Epidermal melanocyte (primary cell): ENCODE measurements around the gene FGD5.
A peak's percentile ranks its signal among the peaks of the same experiment; 100 is the strongest.

Experiments
- DNase-seq: peaks from one replicate; pipeline ENCODE4 v3.0.0; 2011; ENCODE audit warnings: low spot score; ENCODE audit not compliant: insufficient read length

FGD5 gene

DNA sequence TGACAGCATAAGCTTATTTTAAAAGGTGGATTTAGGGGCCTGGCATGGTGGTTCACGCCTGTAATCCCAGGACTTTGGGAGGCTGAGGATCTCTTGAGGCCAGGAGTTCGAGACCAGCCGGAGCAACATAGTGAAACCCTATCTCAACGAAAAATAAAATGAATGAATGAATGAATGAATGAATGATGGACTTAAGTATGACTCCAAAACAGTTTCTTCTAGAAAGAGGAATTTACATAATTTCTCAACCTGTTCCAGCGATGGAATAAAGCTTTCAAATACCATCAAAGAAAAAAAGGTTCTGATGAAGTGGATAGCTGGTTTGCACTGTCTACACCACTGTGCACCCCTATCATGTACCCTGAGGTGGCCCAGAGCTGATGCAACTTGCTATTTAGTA is 108.5 kb downstream of the FGD5 start:
- no peak for DNase-seq

DNA sequence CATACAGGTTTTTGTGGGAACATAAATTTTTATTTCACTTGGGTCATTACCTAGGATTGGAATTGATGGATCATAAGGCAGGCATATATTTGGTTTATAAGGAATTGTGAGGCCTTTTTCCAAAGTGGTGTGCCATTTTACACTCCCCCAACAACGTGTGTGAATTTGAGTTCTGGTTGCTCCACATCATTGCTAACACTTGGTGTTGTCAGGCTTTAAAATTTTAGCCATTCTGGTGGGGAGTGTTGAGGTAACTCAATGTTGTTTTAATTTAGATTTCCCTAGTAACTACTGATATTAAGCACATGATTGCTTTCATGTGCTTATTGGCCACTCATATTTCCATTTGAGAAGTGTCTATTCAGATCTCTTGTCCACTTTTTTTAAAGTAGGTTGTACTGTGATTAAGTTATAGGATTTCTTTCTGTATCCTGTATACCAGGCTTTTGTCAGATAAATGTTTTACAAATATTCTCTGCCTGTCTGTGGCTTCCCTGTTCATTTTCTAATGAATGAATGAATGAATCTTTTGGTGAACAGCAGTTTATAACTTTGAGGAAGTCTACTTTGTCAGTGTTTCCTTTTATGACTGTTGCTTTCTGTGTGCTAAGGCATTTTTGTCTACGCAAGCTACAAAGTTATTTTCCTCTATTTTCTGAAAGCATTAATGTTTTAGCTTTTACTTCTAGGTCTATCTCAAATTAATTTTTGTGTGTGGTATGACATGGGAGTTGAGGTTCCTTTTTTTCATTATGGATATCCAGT is 110.7 kb downstream of the FGD5 start:
- DNase-seq = no peak

DNA sequence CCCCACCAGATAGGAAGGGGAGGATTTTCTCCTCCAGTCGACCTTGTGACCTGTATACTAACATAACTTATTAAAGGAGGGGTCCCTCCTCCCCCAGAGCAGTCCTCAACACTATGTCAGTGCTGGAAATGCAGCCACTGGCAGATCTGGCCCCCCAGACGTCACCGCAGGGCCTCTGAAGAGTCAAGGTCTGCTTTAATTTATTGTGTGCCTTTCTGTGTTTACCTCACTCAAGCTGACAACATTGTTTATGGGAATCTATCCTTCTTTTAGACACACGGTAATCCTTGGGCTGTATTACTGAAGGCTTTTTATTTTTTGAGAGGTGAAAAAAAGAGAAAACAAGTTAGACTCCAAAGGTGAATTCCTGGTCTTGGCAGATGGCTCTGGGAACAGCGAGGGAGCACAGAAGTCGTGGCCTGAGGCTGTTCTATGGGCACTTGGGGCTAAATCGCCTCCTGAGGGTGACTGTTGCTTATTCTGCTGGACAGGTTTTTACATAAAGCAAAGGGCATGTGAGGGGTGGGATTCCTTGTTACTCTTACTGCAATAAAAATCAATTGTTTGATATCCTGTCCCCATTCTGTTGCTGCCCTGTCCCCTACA is 115.2 kb downstream of the FGD5 start:
- DNase-seq = no peak

DNA sequence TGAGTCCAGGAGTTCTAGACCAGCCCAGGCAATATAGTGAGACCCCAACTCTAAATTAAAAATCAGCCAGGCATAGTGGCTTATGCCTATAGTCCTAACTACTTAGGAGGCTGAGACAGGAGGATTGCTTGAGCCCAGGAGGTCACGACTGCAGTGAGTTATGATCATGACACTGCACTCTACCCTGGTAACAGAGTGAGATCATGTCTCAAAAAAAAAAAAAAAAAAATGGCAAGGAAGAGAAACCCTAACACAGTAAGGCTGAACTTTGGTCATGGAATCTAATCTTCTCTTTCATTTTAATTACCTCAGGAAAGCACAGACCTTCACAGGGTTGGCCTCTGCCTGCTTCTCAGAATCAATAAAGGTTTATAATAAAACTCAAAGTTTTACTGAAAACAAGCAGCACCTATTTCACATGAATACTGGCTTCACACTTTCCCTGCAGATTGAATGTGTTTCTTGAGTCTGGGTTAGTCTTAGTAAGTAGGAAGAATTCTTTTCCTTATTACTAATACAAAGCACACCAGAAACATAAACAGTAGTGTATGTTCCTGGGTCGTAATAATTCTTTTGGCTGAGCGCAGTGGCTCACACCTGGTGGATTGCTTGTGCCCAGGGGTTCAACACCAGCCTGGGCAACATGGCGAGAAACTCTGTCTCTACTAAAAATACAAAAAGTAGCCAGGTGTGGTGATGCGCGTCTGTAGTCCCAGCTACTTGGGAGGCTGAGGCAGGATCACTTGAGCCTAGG is 117.0 kb downstream of the FGD5 start:
- no peak for DNase-seq

DNA sequence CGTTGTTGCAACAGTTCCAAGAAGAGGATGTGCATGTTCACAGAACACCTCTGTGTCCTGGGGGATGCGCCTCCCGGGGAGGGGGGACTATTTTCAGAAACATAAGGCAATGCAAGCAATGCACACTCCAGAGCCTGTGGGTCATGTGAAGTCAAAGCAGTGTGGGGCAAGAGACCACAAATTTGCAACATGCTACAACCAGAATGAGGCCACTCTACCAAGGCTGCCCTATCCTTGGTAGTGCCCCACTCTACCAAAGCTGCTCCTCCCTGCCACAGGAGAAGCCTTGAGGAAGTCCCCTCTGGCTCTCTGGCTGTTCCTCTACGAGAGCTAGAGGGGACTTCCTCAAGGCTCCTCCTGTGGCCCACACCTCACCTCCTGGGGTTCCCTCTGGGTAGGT is 120.2 kb downstream of the FGD5 start:
- no peak for DNase-seq

DNA sequence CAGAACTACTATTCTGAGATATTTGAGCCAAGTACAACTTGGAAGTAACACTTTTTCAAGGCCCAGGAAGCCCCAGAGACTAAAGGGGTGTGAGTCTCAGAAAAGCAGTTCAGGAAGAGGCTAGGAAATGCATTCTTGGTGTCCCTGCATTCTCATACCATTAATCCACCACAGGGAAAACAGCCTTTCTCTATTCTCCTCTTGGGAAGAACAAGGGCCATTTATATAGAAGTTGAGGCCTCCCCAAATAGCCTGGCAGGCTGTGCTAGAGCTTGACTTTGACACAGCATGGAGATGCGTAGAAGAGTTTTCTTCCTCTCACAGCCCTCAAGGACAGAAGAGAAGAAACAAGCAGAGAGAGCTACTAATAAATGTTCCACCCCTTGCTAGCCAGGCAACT is 123.1 kb downstream of the FGD5 start:
- DNase-seq = no peak

DNA sequence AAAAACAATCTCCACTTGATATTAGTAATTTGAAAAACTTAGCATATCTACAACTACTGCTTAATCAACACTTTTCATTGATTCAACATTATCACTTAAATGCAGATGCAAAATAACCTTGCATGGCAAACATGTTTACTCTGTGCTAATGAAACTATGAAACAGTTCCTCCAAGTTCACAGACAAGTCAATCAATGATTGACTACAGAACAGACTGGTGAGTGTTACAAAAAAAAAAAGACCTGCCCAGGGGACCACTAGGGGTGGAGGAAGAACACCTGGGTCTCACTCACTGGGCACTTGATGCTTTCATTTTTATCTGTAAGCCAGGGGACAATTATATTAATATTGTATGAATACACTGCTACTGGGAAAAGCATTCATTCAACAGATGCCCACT is 124.3 kb downstream of the FGD5 start:
- no peak for DNase-seq

DNA sequence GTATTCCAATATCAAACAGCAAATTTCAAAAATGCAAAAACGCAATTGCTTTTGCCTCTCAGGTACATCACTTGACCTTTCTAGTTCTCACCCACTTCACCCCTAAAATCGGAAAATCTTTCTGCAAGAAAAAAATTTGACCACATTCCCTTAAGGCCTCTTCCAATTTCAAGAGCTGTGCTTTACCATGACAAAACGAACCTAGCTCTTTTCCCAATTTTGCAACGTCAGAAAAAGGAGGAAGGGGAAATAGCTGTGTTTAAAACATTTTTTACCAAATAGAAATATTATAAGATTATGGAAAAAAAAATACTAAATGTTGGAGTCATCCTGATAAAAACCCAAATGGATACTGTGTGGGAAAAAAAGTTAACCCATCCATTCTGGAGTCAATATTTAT is 127.5 kb downstream of the FGD5 start:
- no peak for DNase-seq

DNA sequence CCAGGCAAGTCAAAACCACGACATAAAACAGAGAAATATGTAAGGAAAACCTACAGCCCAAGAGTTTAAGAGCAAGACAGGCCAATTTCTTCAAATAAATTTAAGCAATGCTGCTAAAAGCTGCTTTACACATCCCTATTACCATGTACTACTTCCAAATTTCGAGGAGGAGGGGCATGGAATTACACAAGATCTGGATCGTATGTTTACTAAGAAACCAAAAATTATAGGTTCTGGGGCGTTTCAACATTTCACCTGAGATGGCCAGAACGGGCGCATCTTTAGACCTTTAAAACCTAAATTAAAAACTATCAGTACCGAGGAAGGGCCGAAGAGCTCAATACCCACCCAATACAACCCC is 128.0 kb downstream of the FGD5 start:
- DNase-seq = no peak

DNA sequence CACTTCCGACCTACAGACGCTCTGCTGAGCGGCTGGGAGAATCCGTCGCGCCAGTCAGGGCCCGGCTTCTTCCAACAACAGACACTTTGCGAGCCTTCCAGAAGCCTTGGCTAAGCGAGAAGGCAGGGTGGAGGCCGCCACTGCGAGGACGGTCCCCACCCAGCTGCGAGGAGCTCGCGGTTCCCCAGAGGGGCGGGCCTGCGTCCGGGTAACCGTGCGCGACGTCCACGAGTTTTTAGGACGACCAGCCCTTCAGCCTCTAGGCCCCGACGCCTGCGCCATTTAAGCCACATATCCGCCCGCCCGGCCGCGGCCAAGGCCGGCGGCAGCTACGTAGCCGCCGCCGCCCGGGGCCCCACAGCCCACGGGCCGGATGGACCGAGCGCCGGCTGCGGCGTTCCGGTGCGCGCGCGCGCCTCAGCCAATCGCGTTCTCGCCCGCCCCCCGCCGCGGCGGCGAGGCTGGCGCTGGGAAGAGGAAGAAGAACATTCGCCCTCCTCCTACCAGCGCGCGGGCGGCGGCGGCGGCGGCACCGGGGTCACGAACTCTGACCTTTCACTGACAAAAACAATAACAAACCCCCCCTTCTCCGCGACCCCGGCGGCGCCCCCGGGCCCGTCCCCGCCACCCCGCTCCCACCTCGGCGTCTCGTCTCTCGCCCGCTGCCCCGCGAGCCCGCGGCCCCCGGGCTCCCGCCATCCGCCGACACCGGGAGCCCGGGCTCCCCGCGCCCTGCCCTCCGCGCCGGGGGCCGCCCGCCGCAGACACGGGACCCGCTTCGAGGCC is 128.5 kb downstream of the FGD5 start, which contains the start of gene NR2C2:
NR2C2 (plus strand) TSS at position 484 of the 786 bp plus-strand sequence. CDS start 56,332 bp downstream, outside the sequence.
- peak; percentile 78 for DNase-seq

DNA sequence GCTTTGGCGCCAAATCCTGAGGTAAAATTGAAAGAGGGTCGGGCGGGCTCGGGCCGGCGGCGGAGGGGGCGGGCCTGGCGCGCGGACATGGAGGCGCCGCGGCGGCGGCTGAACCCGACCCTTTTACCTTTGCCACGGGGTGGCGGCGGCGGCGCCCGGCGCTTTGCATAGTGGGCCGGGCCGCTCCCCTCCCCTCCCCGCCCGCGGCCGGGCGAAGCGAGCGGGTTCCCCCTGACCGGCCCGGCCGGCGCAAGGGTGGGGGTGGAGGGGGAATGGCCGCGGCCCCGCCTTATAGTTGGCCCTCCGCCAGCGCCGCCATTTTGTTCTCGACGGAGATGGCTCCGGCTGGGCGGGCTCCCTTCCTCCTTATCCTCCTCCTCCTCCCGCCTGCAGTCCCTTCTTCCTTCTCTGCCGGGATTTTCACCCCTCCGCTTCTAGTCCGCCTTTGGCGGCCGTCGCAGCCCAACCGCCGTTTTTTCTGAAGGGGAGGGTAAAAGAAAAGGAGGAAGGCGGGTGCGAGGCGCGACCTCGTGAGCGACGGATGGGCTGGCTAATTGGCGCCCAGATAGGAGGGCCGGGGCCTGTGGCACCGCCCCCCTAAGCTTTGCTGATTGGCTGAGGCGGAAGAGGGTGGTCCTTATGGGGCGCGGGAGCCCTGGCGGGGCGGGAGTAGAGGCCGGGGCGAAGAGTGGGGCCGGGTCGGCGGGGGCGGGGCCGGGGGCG is 129.3 kb downstream of the FGD5 start:
- peak; percentile 95 for DNase-seq

DNA sequence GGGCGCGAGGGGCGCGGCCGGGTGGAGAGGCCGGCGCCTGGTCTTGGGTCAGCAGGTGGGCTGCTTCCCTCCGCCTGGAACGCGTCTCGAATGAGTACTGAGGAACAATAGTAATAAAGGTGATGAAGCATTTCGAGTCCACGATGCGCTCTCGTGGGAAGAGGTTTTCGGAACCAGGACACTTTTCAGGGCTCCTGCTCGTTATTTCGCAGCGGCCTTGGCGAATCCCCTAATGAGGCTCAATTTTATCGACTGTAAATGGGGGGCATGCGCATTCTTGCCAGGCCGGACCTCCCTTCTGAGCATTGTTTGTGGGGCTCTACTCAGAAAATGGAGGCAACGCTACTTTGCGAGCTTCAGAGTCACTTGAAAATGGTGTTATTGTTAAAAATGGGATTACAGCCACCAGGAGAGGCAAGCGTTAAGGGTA is 129.9 kb downstream of the FGD5 start:
- no peak for DNase-seq

DNA sequence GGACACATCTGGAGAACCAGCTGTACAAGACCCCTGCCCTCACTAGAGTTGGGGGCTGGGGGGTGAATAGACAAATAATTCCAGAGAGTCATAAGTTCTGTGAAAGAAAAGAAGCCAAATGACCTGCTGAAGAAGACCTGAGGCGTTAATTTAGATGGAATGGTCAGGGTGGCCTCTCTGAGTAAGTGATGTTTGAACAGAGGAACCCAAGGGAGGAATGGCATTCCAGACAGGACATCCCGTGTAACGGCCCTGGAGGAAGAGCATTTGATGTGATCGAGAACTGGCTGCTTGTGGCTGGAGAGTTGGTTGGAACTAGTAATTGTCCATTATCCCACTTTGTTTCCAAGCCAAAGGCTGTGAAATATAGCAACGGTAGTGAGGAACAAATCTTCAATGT is 130.4 kb downstream of the FGD5 start:
- DNase-seq = no peak

DNA sequence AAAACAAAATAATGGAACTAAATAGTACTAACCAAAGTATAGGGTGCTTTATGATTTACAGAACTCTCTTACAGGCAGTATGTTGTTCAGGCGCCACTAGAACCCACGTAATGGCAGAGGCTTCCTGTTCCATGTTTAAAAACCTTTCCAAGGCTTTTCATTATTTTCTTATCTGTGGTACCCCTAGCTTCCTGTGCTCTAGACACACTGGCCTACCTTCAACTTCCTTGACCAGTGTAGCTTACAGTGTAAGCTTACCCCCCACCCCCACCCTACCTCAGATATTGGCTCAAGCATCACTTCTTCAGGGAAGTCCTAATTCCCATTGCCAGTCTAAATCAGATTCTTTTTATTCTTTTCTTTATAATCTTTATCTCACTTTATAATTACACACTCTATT is 131.5 kb downstream of the FGD5 start:
- no peak for DNase-seq

DNA sequence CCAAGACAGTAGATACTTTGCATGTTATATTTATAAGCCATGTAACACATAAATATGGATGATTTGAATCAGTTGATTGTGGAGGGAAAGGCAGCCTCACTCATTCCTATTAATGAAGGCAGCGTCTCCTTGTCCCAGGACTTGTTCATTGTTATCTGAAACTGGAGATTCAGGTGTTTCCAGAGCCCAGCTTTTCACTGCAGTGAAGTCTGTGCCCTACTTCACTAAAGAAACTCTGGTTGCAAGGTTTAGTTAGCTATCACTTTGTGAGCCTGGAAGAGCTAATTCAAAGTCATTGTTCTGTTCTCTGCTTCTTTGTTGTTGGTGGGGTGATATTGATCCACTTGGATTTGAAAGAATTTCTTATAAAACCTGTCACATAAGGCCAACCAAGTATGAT is 138.4 kb downstream of the FGD5 start:
- DNase-seq = no peak

DNA sequence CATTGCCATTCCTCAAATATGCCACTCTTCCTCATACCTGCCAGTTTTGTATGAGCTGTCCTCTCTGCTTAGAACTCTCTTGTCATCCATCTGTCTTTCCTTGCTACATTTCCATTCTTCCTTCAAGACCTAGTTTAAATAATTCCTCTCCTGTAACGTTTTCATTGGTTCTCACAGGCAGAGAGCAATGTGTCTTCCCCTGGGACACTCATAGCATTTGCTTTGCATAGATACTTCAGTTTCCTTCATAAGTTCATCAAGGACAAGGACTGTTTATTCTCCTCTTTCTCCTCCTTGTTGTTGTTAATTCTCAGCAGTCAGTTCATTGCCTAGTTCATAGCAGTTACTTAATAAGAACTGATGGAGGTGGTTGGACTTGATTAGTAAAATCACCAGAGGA is 139.2 kb downstream of the FGD5 start:
- DNase-seq = no peak

DNA sequence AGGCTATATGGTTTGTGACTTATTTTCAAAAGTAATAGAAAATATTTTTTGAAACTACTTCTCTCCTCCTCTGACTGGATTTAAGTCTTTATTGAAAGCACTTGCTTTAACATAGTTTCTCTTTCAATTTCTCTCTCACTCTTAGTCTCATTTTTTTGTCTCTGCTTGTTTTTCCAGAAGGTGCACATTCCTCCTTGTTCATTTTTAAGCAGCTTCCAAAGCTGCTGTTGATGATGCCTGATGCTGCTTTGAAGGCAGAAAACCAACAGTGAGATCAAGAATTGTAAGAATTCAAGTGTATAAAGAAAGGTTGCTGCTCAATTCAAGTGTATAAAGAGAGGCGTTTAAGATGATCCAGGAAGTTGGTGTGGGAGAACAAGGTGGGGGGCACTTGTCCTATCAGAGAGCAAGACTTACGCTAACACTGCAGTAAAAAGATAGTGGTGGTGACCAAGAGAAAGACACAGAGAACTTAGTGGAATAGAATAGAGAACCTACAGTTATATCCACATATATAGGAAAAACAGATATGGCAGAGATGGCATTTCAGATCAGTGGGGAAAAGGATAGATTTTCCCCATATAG is 140.7 kb downstream of the FGD5 start:
- DNase-seq = no peak

DNA sequence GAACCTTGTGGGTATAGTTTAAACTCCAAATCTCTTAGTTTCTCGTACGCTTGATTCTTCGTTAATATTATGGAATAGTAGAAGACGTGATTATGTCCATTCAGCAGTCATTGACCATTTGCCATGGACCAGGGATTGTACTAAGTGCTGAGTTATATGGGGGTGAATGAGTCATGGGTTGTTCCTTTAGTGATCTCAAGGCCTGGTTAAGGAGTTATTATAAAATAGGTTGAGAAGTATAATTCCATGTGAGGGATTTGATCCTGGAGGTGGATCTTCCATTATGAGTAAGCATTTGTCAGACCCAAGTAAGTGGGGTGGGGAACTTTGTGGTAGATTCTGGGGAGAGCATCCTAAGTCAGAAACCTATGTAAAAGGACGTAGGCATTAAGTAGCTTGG is 144.0 kb downstream of the FGD5 start:
- no peak for DNase-seq

DNA sequence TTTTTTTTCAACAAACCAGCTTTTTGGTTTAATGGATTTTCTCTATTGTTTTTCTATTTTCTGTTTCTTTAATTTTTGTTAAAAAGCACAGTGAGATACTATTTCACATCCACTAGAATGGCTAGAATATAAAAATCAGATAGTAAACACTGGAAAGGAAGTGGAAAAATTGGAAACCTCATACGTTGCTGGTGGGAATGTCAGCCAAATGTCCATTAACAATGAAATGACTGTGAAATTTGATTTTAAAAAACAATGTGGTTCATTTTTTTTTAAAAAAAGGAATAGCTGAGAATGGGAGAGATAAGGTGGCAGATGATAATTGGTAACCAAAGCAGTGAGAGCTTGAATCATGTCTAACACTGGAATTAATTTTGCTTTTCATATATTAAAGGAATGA is 148.5 kb downstream of the FGD5 start:
- DNase-seq = no peak

DNA sequence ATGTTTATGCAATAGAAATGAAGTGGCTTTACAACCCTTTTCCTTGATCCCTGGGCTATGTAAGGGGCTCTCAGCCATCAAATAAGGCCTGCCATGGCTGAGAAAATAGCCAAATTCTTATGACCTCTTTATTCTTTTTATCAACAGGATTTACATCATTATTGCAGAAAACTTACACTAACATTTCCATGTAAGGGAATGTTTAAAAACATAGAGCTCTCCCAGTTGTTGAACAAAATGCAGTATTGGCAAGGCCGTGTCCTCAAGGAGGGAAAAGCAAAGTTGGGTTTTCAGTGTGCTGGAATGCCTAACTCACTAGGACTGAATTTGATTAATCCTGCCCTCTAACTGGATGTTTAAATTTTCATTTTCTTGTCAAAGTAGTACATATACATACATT is 150.9 kb downstream of the FGD5 start:
- DNase-seq = no peak

DNA sequence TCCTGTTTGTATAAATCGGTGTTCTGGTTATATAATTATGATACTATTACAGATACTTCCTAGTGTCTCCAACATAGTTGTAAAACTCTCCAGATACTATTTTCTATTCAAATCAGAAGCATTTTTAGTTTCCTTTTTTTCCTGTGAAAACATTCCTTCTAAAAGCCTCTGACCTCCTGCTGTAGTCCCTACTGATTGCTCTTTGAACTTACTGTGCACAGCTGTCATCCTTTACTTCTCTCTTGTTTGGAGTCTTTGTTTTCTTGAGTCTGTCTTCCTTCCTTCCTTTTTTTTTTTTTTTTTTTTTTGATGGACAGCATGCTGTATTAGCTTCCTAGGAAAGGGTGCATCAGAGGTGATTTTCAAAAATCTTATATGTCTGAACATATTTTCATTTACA is 157.6 kb downstream of the FGD5 start:
- DNase-seq = no peak
